GM19240 (cell line): ENCODE data around the gene EIF2S1.
"Not testable (repeated sequence)": the region's sequence is repeated elsewhere in the genome, so short reads cannot be mapped to it uniquely, and the experiment has no call there.

Experiments used
- DNase-seq: peaks from one replicate; pipeline ENCODE4 v3.0.0; 2011; ENCODE audit warnings: low spot score; ENCODE audit not compliant: insufficient read length

EIF2S1 gene

DNA sequence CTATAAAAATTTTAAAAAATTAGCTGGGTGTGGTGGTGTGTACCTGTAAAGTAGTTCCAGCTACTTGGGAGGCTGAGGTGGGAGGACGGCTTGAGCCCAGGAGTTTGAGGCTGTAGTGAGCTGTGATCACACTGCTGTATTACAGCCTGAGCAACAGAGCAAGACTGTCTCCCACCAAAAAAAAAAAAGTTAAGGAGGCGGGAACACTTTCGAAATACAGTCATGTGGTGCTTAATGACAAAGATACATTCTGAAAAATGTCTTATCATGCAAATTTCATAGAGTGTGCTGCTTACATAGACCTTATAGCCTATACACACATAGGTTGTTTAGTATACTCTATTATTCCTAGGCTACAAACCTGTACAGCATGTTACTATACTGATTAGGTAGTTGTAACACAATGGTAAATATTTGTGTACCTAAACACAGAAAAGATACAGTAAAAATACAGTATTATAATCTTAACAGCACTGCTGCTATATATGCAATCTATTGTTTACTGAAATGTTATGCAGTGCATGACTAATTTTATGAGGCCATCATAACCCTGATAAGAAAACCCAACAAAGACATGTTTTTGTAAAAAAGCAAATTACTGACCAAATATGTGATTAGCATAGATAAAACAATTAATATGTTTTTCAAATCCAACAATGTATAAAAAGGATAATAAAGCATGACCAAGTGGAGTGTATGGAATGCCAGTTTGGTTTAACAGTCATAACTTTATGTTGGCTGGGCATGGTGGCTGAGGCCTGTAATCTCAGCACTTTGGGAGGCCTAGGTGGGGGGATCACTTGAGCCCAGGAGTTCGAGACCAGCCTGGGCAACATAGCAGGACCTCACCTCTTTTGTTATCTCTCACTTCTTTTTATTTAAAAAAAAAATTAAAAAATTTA, 11.4 kb downstream of the EIF2S1 start:
- DNase-seq, result no peak

GRCh38 chr14:67372833-67373232, 12.7 kb downstream of the EIF2S1 start:
- no peak for DNase-seq

DNA sequence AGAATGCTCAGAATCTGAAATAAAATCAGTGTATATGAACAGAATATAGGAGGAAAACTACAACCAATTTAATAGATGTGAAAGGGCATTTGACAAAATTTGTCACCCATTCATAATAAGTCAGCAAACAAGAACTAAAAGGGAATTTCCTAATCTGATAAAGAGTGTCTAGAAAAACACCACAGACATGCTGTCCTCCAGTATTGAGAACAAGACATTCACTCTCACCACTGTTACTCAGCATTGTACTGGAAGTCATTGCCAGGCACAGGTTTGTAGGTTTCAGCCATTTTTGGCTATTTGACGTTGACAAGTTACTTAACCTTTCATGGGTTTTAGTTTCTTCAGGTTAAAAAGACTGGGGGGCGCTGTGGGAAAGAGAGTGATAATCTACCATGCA, 13.2 kb downstream of the EIF2S1 start:
- no peak for DNase-seq

DNA sequence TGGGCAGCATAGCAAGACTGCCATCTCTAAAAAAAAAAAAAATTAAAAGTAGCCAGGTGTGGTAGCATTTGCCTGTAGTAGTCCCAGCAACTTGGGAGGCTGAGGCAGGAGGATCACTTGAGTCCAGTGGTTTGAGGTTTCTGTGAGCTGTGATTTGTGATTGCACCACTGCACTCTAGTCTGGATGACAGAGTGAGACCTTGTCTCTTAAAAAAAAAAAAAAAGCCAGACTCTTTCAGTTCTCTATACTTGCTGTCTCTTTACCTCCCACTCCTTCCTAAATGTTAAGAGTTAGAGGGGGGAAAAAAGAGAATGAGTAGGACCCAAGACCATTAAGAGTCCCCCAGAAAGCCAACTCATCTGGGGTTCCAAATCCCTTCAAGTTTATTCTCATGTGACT, 17.8 kb downstream of the EIF2S1 start:
- DNase-seq, result no peak

- DNase-seq, result no peak
These were observed 25.0 kb downstream of the EIF2S1 start for GRCh38 chr14:67385120-67385519.

GRCh38 chr14:67385618-67386017, 25.5 kb downstream of the EIF2S1 start:
- DNase-seq, result no peak

GRCh38 chr14:67387195-67387594, 27.1 kb downstream of the EIF2S1 start:
- DNase-seq, result no peak

DNA sequence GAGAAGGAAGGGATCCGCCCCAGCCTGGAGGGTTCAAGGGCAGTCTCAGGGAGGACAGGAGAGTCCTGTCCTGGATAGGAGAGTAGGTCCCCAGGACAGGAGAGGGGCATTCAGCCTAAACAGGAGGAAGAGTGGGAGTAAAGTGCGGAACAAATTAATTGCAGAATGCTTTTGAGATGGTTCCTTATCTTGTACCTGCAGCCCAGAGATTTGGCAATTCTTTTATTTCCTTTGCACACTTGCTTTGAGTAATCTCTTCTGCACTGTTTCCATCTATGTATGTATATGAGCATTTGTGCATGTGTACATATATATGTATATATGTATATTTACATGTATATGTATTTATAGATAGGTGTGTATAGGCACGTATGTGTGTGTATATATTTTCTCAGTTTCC, 29.1 kb downstream of the EIF2S1 start:
- no peak for DNase-seq

DNA sequence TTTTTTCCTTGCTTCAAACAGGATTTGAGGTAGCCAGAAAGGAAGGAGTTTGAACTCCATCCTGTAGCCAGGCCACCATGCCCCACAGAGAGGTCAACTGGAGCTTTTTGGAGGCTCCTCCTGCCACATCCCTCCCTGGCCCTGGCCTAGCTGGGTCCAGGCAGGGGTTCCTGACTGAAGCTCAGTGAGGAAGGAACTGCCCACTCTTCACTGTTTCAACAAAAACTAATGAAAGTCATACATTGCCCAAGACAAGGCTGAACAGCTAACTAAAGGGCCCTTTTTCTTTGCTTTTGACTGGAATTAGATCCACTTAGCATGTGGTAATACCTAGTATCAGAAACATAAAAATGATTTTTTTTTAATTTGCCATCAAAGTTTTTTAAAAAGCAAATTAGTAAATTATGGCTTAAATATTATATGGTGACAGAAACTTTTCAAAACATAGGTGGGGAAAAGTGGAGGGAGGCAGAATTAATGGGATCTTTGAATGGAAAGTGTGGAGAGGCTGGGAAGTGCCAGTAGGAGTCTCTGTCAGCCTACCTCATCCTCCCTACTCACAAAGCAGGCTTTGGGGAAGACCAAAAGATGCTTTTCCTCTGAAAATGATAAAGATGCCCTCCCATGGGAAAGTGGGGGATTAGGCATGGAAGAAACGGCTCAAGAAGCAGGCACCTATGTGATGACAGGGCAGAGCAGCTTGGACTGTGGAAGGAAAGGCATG, 29.8 kb downstream of the EIF2S1 start:
- no peak for DNase-seq

DNA sequence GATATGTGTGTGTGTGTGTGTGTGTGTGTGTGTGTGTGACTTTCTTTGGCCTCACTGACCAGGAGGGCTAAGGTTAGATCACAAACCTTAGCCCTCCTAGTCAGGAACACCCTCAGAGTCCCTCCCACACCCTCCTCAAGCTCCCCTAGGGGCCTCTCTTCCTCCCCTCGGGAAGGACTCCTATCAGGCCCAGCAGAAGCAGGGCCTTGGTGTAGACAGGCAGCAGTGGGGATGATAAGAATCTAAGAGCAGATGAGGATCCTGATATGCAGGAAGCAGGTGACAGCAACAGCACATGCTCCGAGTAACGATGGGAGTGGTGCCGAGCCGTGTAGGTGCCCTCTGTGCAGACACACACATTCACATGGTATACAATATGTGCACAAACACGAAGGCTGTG, 31.1 kb downstream of the EIF2S1 start:
- DNase-seq, result no peak

GRCh38 chr14:67392123-67392522, 32.0 kb downstream of the EIF2S1 start:
- DNase-seq, result no peak

DNA sequence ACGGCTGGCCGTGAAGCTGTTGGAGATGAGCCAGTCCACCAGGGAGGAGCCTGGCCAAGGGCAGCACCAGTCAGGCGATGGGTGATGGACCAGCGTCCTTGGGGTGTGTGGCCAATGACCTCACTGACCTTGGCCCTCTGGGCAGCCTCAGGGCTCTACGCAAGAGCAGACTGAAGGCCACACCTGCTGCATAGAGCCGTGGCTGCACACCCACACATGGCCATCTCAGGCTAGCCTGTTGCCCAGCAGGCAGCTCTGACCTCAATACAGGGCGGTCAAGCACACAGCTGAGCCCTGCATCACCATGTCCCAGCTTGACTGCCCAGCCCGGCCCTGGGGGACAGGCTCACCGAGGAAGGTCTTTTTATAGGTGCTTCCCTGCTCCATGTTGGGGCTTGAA, 32.7 kb downstream of the EIF2S1 start:
- DNase-seq, result no peak

- DNase-seq, result no peak
These were observed 33.6 kb downstream of the EIF2S1 start for GRCh38 chr14:67393689-67394088.

GRCh38 chr14:67395086-67395875, 35.2 kb downstream of the EIF2S1 start:
- no peak for DNase-seq

DNA sequence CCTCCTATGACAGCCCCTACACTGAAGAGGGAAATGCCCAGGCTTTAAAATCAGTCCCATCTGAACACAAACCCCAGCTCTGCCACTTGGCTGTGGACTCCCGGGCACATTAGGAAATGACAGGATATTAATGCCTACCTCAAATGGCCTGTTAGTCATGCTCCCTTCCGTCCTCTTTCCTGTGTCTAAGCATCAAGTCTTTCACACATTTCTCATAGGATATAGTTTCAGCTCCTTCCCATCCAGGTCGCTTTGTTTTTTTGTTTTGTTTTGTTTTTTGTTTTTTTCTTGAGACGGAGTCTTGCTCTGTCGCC, 35.7 kb downstream of the EIF2S1 start:
- DNase-seq, result no peak

- no peak for DNase-seq
These were observed 36.3 kb downstream of the EIF2S1 start for GRCh38 chr14:67396381-67396970.

- no peak for DNase-seq
These were observed 37.4 kb downstream of the EIF2S1 start for GRCh38 chr14:67397536-67397935.

- DNase-seq, result no peak
These were observed 40.3 kb downstream of the EIF2S1 start for GRCh38 chr14:67400434-67400833.

DNA sequence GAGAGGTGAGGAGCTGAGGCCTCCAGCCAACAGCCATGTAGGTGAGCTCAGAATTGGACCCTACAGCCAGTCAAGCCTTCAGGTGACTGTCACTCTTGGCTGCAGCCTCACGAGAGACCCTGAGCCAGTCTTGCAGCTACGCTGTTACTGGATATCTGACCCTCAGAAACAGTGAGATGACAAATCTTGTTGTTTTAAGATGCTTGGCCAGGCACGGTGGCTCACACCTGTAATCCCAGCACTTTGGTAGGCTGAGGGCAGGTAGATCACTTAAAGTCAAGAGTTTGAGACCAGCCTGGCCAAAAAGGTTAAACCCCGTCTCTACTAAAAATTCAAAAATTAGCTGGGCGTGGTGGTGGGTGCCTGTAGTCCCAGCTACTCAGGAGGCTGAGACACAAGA, 45.6 kb downstream of the EIF2S1 start:
- no peak for DNase-seq

DNA sequence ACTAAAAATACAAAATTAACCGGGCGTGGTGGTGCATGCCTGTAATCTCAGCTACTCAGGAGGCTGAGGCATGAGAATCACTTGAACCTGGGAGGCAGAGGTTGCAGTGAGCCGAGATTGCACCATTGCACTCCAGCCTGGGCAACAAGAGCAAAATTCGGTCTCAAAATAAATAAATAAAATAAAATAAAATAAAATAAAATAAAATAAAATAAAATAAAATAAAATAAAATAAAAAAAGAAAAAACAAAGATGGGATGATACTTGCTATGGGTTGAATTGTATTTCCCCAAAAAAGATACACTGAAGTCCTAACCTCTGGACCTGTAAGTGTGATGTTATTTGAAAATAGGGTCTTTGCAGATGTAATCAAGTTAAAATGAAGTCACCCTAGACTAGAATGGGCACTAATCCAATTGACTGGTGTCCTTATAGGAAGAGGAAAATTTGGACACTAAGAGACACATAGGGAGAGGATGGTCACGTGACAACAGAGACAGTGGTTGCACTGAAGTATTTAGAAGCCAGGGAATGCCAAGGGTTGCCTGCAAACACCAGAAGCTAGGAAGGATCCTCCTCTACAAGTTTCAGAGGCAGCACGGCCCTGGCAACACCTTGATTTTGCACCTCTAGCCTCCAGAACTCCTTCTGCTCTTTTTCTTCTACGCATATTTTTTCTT, 48.1 kb downstream of the EIF2S1 start:
- not testable (repeated sequence) for DNase-seq

GRCh38 chr14:67409461-67409860, 49.3 kb downstream of the EIF2S1 start:
- no peak for DNase-seq
